Dedifferentiated amniotic fluid mesenchymal stem cell (primary cell): ENCODE data around the gene MSH2.

Experiments used
- DNase-seq: peaks from one replicate; pipeline ENCODE4 v3.0.0-alpha.2; 2016; ENCODE audit errors: extremely low spot score

MSH2 gene

GRCh38 chr2:47508641-47509040, 105.7 kb downstream of the MSH2 start:
- no peak for DNase-seq

DNA sequence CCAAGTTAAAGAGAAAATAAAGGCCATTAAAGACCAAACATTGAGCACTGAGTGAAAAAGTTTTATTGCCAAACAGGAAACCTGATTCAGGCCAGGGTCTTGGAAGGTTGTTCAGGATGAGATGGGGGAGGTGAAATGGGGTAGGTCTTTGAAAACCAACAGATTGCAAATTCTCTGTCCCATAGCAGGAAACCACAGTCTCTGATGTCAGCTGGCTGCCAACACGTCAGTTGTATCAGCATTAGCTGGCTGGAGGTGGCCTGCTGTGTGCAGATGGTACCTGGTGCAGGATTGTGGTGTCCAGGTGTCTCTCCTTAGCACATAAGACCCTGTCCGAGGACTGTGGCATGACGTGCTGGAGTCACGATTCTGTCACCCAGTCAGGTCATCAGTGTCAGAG, 106.3 kb downstream of the MSH2 start:
- DNase-seq, result no peak

DNA sequence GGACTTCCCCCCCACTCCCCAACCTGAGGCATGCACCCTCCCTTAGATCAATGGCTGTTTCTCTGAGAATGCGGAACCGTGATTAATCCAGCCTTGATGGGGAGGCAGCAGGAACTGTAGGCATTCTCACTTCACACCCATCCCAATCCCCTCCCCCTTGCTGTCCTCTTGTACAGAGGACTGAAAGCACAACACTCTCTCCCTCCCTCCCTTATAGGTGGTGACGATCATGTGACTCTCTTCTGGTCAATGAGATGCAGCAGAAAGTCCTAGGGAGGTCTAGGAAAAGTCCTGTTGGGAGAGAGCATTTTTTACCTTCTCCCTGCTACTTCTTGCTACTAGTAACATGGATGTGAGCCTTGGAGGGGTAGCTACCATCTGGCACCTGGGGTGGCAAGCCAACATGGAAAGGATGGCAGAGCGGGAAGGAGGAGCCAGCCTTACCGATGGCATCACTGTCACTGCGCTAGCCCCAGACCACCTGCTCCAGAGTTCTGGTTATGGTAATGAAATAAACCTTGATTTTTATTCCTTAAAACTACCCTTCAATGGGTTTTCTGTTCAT, 106.9 kb downstream of the MSH2 start:
- no peak for DNase-seq

DNA sequence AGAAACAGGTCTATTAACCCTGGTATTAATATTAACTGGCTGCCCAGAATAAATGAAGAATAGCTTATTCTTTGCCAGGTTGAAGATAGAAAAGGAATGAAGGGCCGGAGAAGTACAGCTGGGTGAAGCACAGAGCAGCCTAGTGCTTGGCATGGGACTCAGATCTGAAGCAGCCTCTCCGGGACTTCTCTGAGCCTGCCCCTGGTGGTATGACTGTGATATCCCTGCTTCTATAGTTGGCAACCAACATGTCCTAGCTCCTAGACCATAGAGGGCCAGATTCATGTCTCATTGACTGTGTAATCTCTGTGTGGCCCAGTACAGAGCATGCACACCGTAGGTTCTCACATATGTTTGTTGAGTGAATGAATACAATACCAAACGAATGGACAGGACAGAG, 107.8 kb downstream of the MSH2 start:
- DNase-seq, result no peak

DNA sequence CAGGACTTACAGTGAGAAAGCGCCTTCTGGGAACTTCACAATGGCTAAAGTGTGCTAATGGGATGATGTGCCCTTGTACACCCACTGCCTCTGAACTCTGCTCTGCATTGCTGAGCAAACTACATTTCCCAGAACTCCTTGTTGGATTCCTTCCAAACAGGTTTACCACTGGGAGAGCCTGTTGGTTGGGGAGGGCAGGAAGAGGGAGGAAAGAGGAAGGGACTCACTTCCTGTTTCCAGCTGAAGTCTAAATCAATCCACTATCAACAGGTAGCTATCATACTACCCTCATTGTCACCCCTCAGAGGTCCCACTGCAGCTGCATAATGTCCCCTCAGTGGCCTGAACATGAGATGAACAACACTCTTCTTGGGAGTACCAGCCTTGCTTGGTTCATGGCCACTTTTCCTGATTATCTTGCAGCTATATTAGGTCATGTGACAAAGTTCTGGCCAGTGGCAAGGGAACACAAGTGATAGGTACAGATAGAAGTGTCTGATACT, 109.7 kb downstream of the MSH2 start:
- DNase-seq, result no peak

GRCh38 chr2:47513981-47514520, 111.1 kb downstream of the MSH2 start:
- DNase-seq, result no peak

DNA sequence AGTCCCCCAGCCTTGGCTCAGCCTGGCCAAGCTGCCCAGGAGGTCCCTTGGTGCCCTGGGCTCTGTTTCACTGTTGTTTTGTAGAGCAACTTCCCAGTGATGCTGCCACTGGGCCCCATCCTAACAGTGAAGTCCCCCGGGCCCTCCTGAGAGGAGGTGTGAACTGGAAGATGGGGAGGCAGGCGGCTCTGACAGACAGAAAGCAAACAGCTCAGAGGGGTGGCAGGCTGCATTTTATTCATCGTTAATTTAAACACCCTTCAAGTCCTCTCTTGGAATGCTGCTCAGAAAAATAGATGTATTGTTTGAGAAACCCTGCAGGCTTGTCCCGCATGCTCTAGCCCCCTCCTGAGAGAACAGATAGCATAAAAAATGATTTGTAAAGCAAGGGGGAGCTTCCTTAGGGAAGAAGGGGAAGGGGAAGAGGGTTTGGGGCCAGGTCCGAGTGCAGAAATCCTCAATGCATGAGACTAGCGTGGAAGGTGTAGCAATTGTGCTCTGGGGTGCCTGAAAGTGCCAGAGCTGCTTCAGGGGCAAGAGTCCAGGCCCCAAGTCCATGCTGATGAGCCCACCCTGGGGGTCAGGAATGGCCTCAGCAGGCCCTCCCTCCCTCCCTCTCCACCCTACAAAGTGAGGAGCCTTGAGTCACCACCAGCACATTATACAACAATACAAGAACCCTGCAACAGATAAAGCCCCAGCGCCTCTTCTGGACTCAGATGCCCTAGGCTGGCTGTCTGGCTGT, 113.6 kb downstream of the MSH2 start:
- DNase-seq, result no peak

DNA sequence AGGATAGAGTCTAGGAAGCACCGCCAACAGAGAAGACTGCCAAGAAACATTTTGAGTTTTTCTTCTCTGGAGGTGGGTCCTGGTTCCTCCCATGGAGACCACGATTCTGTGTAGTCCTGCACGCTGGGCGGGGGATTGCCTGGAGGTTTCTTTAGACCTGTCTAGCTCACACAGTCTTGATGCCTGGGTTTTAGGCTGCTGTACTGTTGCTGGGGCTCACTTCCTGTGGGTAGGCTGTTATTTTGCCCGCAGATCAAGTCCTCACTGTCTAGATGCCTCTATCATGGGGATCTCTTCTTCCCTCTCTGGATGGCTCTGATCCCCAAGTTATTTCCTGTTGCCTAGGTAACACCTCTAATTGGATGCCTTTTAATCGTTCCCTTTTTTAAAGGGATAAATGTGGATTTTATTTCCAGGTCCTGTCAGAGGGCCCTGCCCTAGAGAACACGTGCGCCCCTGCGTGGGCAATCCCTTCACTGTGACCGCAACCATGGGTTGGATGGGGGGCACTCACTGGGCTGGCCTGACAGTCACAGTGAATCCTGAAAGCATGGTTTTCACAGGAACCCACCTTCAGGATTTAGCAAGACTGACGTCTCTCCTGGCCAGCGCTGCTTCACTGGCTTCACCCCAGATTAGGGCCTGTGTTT, 115.7 kb downstream of the MSH2 start:
- DNase-seq, result no peak

- DNase-seq, result no peak
Measured at GRCh38 chr2:47519147-47519537, 116.2 kb downstream of the MSH2 start.

- no peak for DNase-seq
Measured at GRCh38 chr2:47519604-47520301, 116.8 kb downstream of the MSH2 start.

GRCh38 chr2:47520302-47520630, 117.3 kb downstream of the MSH2 start:
- no peak for DNase-seq

- no peak for DNase-seq
Measured at GRCh38 chr2:47520825-47521665, 118.1 kb downstream of the MSH2 start.

DNA sequence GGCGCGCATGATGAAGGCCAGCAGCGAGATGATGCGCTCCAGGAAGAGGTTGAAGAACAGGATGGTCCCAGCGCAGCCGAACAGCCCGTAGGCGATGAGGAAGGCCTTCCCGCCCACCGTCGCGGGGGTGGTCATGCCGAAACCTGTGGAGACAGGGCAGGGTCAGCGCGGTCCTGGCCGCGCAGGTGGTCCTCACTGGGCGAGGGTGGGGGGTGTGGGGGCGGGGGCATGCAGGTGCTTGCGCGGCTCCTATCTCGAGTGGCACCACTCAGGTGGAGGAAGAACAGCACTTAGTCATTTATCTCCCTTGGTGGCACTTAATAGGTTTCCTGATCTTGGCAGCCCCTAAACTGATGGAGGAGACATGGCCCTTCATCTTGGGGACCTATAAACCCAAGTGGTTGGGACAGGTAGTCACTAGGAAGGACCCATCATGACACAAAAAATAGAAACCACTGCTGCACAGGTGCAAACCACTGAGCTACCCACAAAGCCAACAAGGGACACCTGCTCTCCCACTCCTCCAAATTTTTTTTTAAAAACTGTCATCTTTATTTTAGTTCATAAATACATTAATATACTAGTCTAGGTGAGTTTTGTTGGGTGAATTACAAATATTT, 118.8 kb downstream of the MSH2 start:
- DNase-seq, result no peak

- DNase-seq, result no peak
Measured at GRCh38 chr2:47525167-47525566, 122.2 kb downstream of the MSH2 start.

DNA sequence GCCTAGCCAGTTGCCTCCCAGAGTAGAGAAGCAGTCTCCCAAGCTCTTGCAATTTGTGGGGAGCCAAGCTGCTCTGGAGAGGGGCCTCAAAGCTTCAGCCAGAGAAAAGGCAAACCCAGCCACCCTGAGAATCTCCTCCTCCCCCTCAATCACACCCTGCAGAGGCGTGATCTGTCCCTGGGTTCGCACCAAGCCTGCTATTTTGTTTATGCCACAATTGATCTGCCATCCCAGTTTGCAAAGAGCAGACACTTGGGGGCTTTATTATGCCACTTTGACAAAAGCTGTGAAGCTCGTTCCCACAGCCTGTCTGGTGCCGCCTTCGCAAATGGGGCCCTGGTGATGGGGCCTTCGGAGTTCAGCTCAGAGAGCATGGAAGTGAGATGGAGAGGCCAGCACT, 125.5 kb downstream of the MSH2 start:
- DNase-seq, result no peak

GRCh38 chr2:47528874-47529273, 125.9 kb downstream of the MSH2 start:
- DNase-seq, result no peak

DNA sequence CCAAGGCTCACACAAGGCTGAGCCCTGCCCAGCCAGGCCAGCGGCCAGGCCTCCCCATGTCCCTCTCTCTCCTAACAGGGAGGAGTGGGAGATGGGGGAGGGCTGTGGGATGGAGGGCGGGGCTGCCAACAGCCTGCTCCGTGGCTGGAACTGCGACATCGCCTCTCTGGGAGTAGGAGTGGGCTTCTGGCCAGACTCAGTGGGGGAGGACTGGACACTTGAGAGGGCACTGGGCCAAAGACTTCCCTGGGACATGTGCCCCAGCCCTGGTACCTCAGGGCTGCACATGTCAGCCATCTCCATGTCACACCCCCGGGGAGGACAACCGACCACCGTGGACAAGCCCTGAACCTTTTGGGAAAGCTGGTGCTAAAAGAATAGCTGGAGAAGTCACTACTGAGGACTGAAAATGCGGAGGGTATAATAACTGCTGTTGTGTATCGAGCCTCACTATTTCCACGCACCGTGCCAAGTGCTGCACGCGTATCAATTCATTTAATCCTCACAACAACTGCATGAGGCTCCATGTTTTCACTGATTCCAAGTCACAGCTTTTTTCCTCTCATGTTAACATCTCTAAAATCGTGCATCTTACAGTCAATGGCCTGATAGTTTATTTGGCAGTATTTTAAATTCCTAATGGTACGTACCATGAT, 127.3 kb downstream of the MSH2 start:
- DNase-seq, result no peak

DNA sequence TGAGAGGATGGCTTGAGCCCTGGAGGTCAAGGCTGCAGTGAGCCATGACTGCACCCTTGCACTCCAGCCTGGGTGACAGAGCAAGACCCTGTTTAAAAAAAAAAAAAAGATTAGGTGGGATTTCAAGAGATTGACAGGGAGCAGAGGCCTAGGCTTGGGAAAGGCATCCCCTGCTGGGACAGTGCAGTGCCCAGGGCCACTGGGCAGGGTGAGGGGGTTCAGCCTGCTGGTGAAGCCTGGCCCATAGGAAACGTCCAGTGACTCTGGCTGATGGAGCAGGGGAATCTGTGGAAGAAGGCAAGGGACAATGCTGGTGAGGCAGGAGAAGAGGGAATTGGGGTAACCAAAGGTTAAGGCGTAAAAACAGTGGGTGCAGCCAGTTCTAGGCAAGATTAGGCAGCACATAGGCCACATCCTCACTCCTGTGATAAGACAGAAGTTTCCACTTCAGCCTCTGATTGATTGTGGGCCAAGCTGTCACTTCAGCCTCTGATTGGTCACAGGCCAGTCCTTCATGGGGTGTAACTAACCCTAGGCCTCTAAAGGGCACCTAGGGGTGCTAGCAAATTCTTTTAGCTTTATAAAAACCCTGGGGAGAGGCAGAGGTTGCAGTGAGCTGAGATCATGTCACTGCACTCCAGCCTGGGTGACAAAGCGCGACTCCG, 128.6 kb downstream of the MSH2 start:
- DNase-seq, result no peak
